HL-60 (cell line): ENCODE data around the gene SLC35A4. TPM values are rescaled to one million over a fixed set of nuclear protein-coding genes. Genes with fewer than 3 reads are reported as not detected.
A peak's percentile ranks its signal among the peaks of the same experiment; 100 is the strongest.

Experiments used
- DNase-seq, 2 experiments: peaks; one replicate each; pipeline ENCODE4 v3.0.0-alpha.2; 2010 to 2020; ENCODE audit warnings: low read depth in 1 of 2, low spot score in 1 of 2
- H3K27ac ChIP-seq: fragments of 250-450 bp; sonication (Bioruptor Pico); replicated peaks from 2 replicates; pipeline ENCODE4 v1.5.1; 2020; ENCODE audit warnings: mild to moderate bottlenecking, moderate library complexity
- H3K27me3 ChIP-seq: fragments of 250-450 bp; sonication (Bioruptor Pico); 2 replicates; pipeline ENCODE4 v1.5.1; 2021; ENCODE audit warnings: mild to moderate bottlenecking, moderate library complexity; ENCODE audit not compliant: insufficient read depth, poor library complexity, severe bottlenecking
- H3K4me3 ChIP-seq: replicated peaks from 2 replicates; pipeline ENCODE4 v1.5.1; 2011; ENCODE audit warnings: mild to moderate bottlenecking, control low read depth, low read length; ENCODE audit not compliant: insufficient read depth
- GABPA ChIP-seq: IDR thresholded peaks from 2 replicates; pipeline ENCODE4 v1.6.1; 2012; ENCODE audit warnings: low read depth
- POLR2AphosphoS5 ChIP-seq: IDR thresholded peaks from 2 replicates; pipeline ENCODE4 v1.6.1; 2012; ENCODE audit warnings: low read depth
- SPI1 ChIP-seq: IDR thresholded peaks from 2 replicates; pipeline ENCODE4 v1.6.1; 2012; ENCODE audit warnings: low read depth, mild to moderate bottlenecking, borderline replicate concordance
- microRNA-seq: library from miRNA; unstranded; fragments of <30 nt; microRNA quantifications from one replicate; pipeline ENCODE4, GENCODE V29; 2018
- TF ChIP-seq, protein P1 (sequence below): IDR thresholded peaks from 2 replicates; pipeline ENCODE4 v1.6.1; 2012; ENCODE audit warnings: low read depth; ENCODE audit not compliant: insufficient replicate concordance
- TF ChIP-seq, protein P2 (sequence below): IDR thresholded peaks from one replicate; pipeline ENCODE4 v1.5.1; 2011; ENCODE audit warnings: low read length, control low read depth, inconsistent platforms; ENCODE audit not compliant: insufficient read depth

SLC35A4 gene

DNA sequence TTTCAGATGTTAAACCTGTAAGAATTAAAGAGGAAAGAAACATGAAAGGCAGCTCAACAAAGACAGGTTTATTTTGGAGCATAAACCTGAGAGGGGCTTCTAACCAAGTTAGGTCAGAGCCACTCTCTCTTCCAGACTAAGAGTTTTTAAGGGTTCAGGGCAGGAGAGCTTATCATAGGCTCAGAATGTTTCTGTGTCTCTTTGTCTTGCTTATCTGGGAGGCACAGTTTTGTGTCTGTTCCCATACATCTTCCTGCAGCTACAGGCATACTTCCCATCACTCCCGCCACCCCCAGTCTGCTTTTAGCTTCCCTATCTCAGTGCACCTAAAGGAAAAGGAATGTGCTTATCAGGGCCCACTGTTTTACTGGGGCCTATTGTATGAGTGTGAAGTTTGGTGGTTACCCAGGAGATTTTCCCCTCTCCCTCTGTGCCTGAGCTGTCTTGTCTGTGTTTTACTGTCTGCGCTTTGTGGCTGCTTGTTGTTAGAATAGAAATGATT lies 46.4 kb downstream of the SLC35A4 start:
- peak overlapping the region; percentile 35 for H3K27ac ChIP-seq
- H3K4me3 ChIP-seq: no peak overlapping the region
- TF ChIP-seq SPI1 (no peak), GABPA (no peak), POLR2AphosphoS5 (no peak)
- TF ChIP-seq, protein P1, sequence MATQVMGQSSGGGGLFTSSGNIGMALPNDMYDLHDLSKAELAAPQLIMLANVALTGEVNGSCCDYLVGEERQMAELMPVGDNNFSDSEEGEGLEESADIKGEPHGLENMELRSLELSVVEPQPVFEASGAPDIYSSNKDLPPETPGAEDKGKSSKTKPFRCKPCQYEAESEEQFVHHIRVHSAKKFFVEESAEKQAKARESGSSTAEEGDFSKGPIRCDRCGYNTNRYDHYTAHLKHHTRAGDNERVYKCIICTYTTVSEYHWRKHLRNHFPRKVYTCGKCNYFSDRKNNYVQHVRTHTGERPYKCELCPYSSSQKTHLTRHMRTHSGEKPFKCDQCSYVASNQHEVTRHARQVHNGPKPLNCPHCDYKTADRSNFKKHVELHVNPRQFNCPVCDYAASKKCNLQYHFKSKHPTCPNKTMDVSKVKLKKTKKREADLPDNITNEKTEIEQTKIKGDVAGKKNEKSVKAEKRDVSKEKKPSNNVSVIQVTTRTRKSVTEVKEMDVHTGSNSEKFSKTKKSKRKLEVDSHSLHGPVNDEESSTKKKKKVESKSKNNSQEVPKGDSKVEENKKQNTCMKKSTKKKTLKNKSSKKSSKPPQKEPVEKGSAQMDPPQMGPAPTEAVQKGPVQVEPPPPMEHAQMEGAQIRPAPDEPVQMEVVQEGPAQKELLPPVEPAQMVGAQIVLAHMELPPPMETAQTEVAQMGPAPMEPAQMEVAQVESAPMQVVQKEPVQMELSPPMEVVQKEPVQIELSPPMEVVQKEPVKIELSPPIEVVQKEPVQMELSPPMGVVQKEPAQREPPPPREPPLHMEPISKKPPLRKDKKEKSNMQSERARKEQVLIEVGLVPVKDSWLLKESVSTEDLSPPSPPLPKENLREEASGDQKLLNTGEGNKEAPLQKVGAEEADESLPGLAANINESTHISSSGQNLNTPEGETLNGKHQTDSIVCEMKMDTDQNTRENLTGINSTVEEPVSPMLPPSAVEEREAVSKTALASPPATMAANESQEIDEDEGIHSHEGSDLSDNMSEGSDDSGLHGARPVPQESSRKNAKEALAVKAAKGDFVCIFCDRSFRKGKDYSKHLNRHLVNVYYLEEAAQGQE: no peak
- TF ChIP-seq, protein P2, sequence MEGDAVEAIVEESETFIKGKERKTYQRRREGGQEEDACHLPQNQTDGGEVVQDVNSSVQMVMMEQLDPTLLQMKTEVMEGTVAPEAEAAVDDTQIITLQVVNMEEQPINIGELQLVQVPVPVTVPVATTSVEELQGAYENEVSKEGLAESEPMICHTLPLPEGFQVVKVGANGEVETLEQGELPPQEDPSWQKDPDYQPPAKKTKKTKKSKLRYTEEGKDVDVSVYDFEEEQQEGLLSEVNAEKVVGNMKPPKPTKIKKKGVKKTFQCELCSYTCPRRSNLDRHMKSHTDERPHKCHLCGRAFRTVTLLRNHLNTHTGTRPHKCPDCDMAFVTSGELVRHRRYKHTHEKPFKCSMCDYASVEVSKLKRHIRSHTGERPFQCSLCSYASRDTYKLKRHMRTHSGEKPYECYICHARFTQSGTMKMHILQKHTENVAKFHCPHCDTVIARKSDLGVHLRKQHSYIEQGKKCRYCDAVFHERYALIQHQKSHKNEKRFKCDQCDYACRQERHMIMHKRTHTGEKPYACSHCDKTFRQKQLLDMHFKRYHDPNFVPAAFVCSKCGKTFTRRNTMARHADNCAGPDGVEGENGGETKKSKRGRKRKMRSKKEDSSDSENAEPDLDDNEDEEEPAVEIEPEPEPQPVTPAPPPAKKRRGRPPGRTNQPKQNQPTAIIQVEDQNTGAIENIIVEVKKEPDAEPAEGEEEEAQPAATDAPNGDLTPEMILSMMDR: no peak
- no peaks in the 10 kb centered on the region for H3K27me3 ChIP-seq
- DNase-seq: peak in 1 of 2 experiments; percentile 53

Small RNAs within 50 kb of the gene (microRNA-seq; reads per million reads assigned to microRNA genes)
- not detected for gene MIR6831
